Activated naive CD4-positive, alpha-beta T cell treated with anti-CD3 and anti-CD28 coated beads, Interleukin-2, amount 10 ng/mL, durations not matched to agents 7 days and 5 days (primary cell): Measurements from ENCODE around the gene PRKAG2.
"Not testable (repeated sequence)": the region's sequence is repeated elsewhere in the genome, so short reads cannot be mapped to it uniquely, and the experiment has no call there.

Source experiments
- CTCF ChIA-PET: fragments of 350-600 bp; sonication (Branson Sonifier 250); formaldehyde crosslinking; loops from one replicate; lab custom pipeline; 2021; ENCODE audit warnings: antibody characterized with exemption; lab: Charles Lee
- DNase-seq: peaks from one replicate; pipeline ENCODE4 v3.0.0-alpha.2; 2020
- H3K27ac Mint-ChIP-seq: one replicate; pipeline ENCODE4 v1.8.0; 2021; ENCODE audit warnings: mild to moderate bottlenecking, moderate library complexity, mixed read lengths
- H3K27me3 Mint-ChIP-seq: one replicate; pipeline ENCODE4 v1.8.0; 2021; ENCODE audit warnings: mild to moderate bottlenecking, mixed read lengths
- H3K36me3 Mint-ChIP-seq: one replicate; pipeline ENCODE4 v1.8.0; 2021; ENCODE audit warnings: mixed read lengths
- H3K4me1 Mint-ChIP-seq: one replicate; pipeline ENCODE4 v1.8.0; 2021; ENCODE audit warnings: mixed read lengths
- H3K4me3 Mint-ChIP-seq: one replicate; pipeline ENCODE4 v1.8.0; 2021; ENCODE audit warnings: mild to moderate bottlenecking, moderate library complexity, mixed read lengths
- H3K9me3 Mint-ChIP-seq: one replicate; pipeline ENCODE4 v1.8.0; 2021; ENCODE audit warnings: mixed read lengths

PRKAG2 gene

DNA sequence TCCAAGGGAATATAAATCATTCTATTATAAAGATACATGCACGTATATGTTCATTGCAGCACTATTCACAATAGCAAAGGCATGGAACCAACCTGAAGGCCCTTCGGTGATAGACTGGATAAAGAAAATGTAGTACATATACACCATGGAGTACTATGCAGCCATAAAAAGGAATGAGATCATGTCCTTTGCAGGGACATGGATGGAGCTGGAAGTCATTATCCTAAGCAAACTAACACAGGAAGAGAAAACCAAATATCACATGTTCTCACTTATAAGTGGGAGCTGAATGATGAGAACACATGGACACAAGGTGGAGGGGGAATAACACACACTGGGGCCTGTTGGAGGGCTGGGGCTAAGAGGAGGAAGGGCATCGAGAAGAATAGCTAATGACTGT, 30.2 kb upstream of the PRKAG2 start:
- H3K4me1 Mint-ChIP-seq, DNase-seq, H3K27ac Mint-ChIP-seq, CTCF ChIA-PET, H3K36me3 Mint-ChIP-seq, H3K9me3 Mint-ChIP-seq, H3K4me3 Mint-ChIP-seq: not testable (repeated sequence)
- peaks cover 49% of the 10 kb centered on the region for H3K27me3 Mint-ChIP-seq

DNA sequence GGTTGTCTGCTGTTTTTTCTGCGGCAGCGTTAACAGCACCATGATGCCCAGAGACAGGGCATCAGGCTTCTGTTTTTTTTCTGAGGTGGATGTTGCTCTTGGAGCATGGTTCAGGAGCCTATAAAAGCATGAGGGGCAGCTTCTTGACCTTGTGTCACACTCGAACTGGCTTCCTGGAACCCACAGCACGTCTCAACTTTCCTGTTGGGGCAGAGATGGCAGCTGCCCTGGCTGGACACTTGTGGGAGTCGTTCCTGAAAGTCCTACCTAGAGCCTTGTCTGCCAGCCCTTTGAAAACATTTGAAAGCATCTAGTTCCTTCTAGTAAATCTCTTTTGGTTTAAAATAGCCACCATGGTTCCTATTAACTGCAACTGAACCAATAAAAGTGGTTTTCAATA, 28.9 kb upstream of the PRKAG2 start:
- Mint-ChIP-seq H3K4me3 (no peak overlapping the region), H3K4me1 (no peaks in the 10 kb centered on the region), H3K27ac (no peak overlapping the region), H3K27me3 (peaks cover 45% of the 10 kb centered on the region), H3K36me3 (no peaks in the 10 kb centered on the region), H3K9me3 (no peaks in the 10 kb centered on the region)
- CTCF ChIA-PET: no interaction called here
- DNase-seq: no peak

DNA sequence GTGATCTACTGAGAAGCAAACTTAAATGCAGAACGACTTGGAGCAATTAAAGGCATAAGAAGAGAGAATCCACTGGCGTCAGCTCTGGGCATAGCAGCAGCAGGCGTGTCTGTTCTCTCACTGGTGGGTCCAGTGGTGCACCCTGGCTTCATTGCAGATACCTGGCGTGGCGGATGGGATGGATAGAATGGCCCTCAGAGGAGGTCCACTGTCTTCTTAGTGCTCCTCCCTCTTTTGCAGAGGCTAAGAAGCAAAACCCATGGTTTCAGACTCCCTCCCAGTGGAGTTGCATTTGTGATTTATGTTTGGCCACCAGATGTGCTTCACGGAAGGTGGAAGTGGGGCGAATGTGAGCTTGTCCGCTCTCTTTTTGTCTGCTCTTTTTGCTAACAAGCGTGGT, 28.4 kb upstream of the PRKAG2 start:
- Mint-ChIP-seq H3K27ac (no peak overlapping the region), H3K4me3 (no peak overlapping the region), H3K4me1 (no peaks in the 10 kb centered on the region), H3K9me3 (no peaks in the 10 kb centered on the region), H3K27me3 (peaks cover 44% of the 10 kb centered on the region), H3K36me3 (no peaks in the 10 kb centered on the region)
- CTCF ChIA-PET: no interaction called here
- no peak for DNase-seq

DNA sequence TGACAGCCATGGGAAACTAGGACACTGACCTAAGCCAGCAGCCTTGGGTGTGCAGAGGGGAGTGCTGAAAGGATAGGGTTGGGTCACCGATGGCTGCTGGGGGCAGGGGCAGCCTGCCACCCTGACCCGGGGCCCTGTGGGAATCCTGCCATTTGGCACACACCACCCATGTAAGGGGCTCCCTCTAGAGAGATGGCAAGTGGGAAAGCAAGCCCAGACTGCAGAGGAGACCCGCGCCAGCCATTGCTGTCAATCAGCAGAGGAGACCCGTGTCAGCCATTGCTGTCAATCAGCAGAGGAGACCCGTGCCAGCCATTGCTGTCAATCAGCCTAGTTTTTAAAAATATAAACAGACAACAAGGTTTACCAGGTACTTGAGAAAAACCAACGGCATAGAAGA, 27.4 kb upstream of the PRKAG2 start:
- H3K27me3 Mint-ChIP-seq: peaks cover 45% of the 10 kb centered on the region
- H3K4me3 Mint-ChIP-seq: no peak overlapping the region
- no peaks in the 10 kb centered on the region for H3K9me3 Mint-ChIP-seq
- no peak overlapping the region for H3K27ac Mint-ChIP-seq
- no peaks in the 10 kb centered on the region for H3K4me1 Mint-ChIP-seq
- CTCF ChIA-PET: no interaction called here
- no peak for DNase-seq
- H3K36me3 Mint-ChIP-seq: no peaks in the 10 kb centered on the region

DNA sequence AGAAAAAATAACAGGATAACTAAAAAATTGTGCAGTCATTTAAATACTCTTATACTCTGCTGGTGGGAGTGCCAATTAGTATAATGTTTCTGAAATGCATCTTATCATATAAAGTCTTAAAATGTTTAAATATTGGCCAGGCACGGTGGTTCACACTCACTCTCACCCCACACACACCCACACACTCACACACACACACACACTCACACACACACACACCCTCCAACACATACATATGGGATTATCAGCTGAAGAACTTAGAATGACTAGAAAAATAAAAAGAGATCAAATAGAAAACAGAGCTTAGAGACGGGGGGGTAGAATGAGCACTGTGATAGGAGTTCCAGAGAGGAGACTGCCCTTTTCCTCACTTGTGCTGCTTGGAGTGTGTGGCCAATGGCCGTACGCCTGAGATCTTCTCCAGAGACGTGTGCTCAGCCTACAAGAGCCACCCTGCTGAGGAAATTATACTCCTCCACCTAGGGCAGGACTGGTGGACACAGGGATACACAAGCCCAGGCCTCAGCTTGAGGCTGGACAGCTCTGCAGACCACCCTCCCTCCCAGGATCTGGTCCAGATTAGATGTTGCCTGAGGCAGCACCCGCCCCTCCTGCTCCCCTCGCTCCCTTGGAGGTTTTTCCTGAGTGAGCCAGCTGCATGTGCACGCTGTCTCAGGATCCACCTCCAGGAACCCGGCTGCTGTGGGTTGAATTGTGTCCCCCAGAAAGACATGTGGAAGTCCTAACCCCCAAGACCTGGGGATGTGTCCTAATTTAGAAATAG, 26.5 kb upstream of the PRKAG2 start:
- peaks cover 45% of the 10 kb centered on the region for H3K27me3 Mint-ChIP-seq

DNA sequence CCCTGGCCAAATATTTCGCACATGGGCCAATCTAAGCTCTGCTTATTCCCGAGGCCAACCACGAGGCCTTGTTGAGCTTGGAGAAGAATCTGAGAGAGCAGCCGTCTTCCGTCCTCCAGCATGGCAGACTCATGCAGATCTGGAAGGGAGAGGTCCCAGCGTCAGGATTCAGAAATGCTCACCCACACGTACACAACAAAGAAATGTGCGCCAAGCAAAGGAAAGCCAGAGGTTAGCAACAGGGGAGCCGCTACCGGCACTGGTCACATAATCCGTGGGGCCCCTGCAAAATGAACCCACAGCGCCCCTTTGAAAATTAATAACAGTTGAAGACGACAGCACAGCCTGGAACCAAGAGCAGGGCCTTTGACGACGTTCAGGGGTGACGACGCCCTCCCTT, 25.4 kb upstream of the PRKAG2 start:
- peaks cover 40% of the 10 kb centered on the region for H3K27me3 Mint-ChIP-seq
- H3K4me3 Mint-ChIP-seq: no peak overlapping the region
- DNase-seq: no peak
- H3K9me3 Mint-ChIP-seq: no peaks in the 10 kb centered on the region
- no peaks in the 10 kb centered on the region for H3K4me1 Mint-ChIP-seq
- H3K27ac Mint-ChIP-seq: no peak overlapping the region
- CTCF ChIA-PET: no interaction called here
- no peaks in the 10 kb centered on the region for H3K36me3 Mint-ChIP-seq

More for the DNA sequence above, 26.5 kb upstream of the PRKAG2 start:
- Mint-ChIP-seq H3K4me1 (no peaks in the 10 kb centered on the region), H3K9me3 (no peaks in the 10 kb centered on the region), H3K4me3 (no peak overlapping the region), H3K36me3 (no peaks in the 10 kb centered on the region), H3K27ac (no peak overlapping the region)
- CTCF ChIA-PET: no interaction called here
- no peak for DNase-seq

DNA sequence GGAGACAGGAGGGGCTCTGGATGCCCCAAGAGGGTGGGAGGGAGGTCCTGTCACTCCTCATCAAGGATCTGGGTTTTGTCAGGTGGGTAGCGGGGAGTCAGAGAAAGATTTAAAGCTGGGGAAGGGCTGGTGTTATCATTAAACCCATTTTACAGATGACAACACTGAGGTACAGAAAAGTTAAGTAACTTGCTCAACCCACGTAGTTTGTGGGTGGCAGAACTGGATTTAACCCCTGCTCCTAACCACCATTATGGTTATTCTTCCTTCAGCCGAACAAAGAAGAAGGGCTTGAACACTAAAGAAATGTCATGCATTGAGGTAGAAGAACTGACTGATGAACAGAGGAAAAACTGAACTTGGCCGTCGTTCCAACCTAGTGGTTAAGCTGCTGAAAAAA, 24.9 kb upstream of the PRKAG2 start:
- Mint-ChIP-seq H3K9me3 (no peaks in the 10 kb centered on the region), H3K4me1 (no peaks in the 10 kb centered on the region), H3K4me3 (no peak overlapping the region), H3K27me3 (peaks cover 42% of the 10 kb centered on the region), H3K27ac (no peak overlapping the region), H3K36me3 (no peaks in the 10 kb centered on the region)
- DNase-seq: no peak
- CTCF ChIA-PET: no interaction called here

DNA sequence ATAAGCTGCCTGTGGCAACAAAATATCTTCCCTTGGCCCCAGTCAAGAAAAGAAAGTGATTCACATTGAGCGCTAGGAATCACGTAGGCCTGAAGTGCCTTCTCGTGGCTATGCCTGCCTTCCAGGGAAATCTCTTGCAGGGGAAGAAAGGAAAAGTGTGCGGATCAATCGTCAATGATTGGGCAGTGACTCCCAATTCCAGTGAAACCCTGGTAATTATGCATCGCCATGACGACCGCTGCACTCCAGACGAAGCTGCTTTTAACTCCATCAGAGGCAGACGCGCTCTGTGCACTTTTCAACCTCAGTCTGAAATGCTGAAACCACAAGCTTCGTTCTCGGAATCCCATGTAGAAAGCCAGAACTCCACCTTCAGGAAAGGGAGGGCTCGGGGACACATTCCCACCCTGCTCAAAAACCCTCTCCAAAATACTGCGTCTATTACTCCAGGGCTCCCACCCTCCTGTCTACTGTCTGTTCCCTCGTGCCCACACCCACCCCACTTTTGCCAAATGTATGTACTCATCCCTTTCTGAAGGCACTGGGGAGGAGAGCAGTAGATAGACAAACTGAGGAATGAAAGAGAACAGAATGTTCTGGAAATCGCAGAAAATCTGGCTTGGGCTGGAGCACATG, 24.2 kb upstream of the PRKAG2 start:
- no peak for DNase-seq
- H3K9me3 Mint-ChIP-seq: no peaks in the 10 kb centered on the region
- H3K36me3 Mint-ChIP-seq: no peaks in the 10 kb centered on the region
- H3K4me1 Mint-ChIP-seq: no peaks in the 10 kb centered on the region
- H3K27ac Mint-ChIP-seq: no peak overlapping the region
- H3K4me3 Mint-ChIP-seq: no peak overlapping the region
- peaks cover 42% of the 10 kb centered on the region for H3K27me3 Mint-ChIP-seq
- CTCF ChIA-PET: no interaction called here

DNA sequence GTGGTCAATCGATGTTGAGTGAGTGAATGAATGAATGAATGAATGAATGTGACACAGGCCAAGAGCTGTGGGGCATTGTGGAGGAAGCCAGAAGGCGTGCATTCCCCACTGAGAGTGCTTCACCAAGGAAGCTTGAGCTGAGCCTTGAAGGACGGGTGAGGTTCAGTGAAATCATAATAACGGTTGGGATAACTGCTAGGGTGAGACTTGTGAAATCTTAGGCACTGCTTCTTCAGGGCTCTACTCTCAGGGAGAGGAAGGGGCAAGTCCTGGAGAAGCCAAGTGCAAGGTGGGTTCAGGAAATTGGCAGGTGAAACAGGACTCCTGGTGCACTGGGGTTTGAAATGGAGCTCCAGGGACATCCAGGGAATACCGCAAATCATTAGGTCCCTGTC, 23.7 kb upstream of the PRKAG2 start:
- no peaks in the 10 kb centered on the region for H3K4me1 Mint-ChIP-seq
- no peak overlapping the region for H3K27ac Mint-ChIP-seq
- no peaks in the 10 kb centered on the region for H3K36me3 Mint-ChIP-seq
- no peak for DNase-seq
- H3K4me3 Mint-ChIP-seq: no peak overlapping the region
- H3K27me3 Mint-ChIP-seq: peaks cover 37% of the 10 kb centered on the region
- CTCF ChIA-PET: interaction anchor here (0.6 kb wide), 1 partner anchor 156 kb away, joined by 3 read pairs; no protein-coding TSS in a partner anchor
- H3K9me3 Mint-ChIP-seq: no peaks in the 10 kb centered on the region

DNA sequence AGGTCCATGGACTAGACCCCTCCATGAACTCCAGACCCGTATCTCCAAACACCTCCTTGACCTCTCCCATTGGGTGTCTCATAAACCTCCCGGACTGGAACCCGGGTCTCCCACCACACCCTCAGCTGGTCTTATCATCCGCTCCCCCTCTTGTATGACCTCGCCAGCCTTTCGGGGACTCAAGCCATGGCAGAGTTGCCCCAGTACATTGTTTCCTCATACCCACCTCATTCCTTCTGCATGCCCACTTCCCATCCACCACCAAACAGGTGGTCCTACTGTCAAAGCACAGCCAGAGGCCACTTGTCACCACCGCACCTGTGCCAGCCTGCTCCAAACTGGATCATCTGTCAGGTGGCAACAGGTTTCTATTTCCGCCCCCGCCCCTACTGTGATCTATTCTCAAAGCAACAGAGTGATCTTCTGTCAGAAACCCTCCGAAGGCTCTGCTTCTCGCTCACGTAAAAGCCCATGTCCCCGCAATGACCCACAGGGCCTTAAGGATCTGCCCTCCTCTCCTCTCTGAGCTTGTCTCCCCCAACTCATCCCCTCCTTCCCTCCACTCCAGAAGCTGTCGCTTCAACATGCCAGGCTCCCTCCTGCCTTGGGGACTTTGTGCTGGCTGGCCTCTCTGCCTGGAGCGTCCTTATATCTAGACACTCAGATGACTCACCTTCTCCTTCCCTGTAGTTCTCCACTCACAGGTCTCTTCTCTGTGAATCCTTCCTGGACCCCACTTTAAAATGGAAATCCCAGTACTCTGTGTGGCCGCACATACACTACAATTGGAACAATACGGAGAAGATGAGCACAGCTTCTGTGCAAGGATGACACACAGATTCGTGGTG, 22.8 kb upstream of the PRKAG2 start:
- Mint-ChIP-seq H3K4me3 (no peak overlapping the region), H3K9me3 (no peaks in the 10 kb centered on the region), H3K36me3 (no peaks in the 10 kb centered on the region), H3K4me1 (no peaks in the 10 kb centered on the region), H3K27me3 (peaks cover 28% of the 10 kb centered on the region), H3K27ac (no peak overlapping the region)
- DNase-seq: no peak
- CTCF ChIA-PET: interaction anchor here (0.6 kb wide), 1 partner anchor 157 kb away, joined by 3 read pairs; no protein-coding TSS in a partner anchor

DNA sequence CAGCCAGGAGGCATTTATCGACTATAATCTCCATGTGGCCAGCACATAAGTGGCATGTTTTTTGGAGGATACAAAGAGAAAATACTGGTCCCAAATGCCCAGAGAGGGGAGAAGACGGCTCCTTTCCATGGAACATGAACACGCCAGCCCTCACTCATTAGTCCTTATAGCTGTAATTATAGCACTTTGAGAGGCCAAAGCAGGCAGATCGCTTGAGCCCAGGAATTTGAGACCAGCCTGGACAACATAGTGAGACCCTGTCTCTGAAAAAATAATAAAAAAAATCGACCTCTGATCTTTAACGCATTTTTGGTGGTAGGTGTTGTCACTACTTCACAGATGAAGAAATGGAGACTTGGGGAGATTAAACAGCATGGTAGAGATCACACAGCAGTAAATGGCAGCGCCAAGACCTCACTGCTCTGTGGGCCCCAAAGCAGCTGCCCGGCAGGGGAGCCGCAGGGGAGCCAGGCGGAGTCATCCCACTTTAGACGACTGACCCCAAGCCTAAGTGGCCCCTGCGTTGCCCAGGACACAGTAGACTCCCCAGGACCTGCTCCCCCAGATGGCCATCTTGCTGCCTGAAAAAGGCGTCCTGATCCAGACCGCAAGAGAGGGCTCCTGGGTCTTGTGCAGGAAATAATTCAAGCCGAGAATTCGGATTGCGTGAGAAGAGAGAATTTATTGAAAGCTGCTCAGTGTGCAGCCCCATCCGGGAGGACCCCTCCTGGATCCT, 21.2 kb upstream of the PRKAG2 start:
- Mint-ChIP-seq H3K27ac (no peak overlapping the region), H3K27me3 (peaks cover 23% of the 10 kb centered on the region), H3K9me3 (no peaks in the 10 kb centered on the region), H3K4me3 (no peak overlapping the region), H3K4me1 (no peaks in the 10 kb centered on the region), H3K36me3 (no peaks in the 10 kb centered on the region)
- no peak for DNase-seq
- CTCF ChIA-PET: no interaction called here

DNA sequence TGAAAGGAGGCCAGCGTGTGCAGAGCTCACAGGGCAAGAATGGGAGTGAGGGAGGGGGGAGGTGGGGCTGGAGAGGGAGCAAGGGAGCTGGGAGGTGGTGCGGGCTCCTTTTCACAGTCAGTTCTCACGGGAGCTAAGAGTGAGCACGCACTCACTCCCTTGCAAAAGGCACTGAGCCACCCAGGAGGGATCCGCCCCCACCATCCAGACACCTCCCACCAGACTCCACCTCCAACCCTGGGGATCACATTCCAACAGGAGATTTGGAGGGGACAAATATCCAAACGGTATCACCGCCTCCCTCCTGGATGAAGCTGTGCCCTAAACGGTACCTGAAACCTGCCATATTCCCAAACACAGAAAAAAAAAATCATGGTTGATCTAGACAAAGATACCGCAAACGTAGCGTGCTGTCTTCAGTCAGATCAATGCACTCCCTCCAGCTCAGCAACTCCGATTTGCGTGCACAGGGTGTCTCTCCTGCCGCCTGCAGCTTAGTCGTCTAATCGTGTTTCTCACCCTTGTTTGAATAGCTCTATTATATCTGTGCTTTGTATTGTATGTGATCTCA, 20.3 kb upstream of the PRKAG2 start:
- Mint-ChIP-seq H3K27me3 (peaks cover 23% of the 10 kb centered on the region), H3K27ac (no peak overlapping the region), H3K4me1 (no peaks in the 10 kb centered on the region), H3K36me3 (no peaks in the 10 kb centered on the region), H3K9me3 (no peaks in the 10 kb centered on the region), H3K4me3 (no peak overlapping the region)
- CTCF ChIA-PET: no interaction called here
- DNase-seq: no peak

DNA sequence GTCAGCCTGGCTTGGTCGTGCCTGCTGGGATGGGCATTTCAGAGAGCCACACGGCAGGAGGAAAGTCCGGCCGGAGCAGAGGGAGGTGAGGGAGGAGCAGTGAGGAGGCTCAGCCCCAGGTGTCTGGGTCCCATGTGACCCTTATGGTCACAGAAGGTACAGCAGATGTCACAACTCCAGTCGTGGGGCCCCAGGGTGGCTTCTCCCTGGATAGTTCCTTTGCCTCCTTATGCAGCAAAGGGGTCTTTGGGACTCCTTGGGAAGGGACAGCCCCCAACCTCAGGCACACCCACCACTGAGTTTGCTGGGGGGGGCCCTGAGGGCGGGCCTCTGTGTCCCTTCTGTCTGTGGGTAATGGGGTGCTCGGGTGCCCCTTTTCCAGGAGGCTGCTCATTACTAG, 19.6 kb upstream of the PRKAG2 start:
- no peak for DNase-seq
- CTCF ChIA-PET: no interaction called here
- H3K27me3 Mint-ChIP-seq: peaks cover 23% of the 10 kb centered on the region
- no peak overlapping the region for H3K4me3 Mint-ChIP-seq
- H3K9me3 Mint-ChIP-seq: no peaks in the 10 kb centered on the region
- no peaks in the 10 kb centered on the region for H3K36me3 Mint-ChIP-seq
- H3K4me1 Mint-ChIP-seq: no peaks in the 10 kb centered on the region
- H3K27ac Mint-ChIP-seq: no peak overlapping the region

DNA sequence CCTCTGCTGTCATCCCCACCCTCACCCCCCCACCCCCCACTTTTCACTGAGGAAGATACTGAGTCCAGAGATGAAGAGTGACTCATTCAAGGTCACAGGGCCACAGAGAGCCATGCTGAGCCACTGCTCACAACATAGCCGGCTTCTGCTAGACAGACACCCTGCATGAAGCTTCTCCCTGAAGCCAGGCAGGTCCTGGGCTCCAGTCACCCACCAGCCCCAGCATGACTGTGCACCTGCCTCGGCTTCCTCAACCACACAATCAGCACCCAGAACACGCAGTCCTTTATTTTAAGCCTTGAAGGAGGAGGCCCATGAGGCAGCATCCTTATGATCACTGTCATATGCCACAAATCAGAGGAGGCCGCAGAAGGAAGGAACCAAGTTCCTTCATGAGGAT, 19.2 kb upstream of the PRKAG2 start:
- CTCF ChIA-PET: interaction anchor here (0.7 kb wide), 1 partner anchor 12 kb away, joined by 3 read pairs; no protein-coding TSS in a partner anchor
- no peak overlapping the region for H3K4me3 Mint-ChIP-seq
- H3K4me1 Mint-ChIP-seq: no peaks in the 10 kb centered on the region
- H3K9me3 Mint-ChIP-seq: no peaks in the 10 kb centered on the region
- DNase-seq: no peak
- no peaks in the 10 kb centered on the region for H3K36me3 Mint-ChIP-seq
- H3K27ac Mint-ChIP-seq: no peak overlapping the region
- H3K27me3 Mint-ChIP-seq: peaks cover 26% of the 10 kb centered on the region
